UCSD-AML1 (cell line): Measurements from ENCODE around the gene DBH.
"Not testable (repeated sequence)": the region's sequence is repeated elsewhere in the genome, so short reads cannot be mapped to it uniquely, and the experiment has no call there.

Experiments used
- DNase-seq: peaks from one replicate; lab custom pipeline; 2025; ENCODE audit not compliant: unreplicated experiment; lab: John Stamatoyannopoulos, UW

Gene DBH

GRCh38 chr9:133621725-133622267 lies 14.4 kb upstream of the DBH start:
- DNase-seq, result no peak

- DNase-seq, result no peak
These were observed 13.6 kb upstream of the DBH start for GRCh38 chr9:133622555-133622954.

- not testable (repeated sequence) for DNase-seq
These were observed 10.2 kb upstream of the DBH start for GRCh38 chr9:133626008-133626407.

- no peak for DNase-seq
These were observed 8.8 kb upstream of the DBH start for GRCh38 chr9:133627341-133627740.

GRCh38 chr9:133628766-133629165 lies 7.4 kb upstream of the DBH start:
- DNase-seq, result no peak

GRCh38 chr9:133629221-133630110 lies 6.7 kb upstream of the DBH start:
- no peak for DNase-seq

GRCh38 chr9:133631111-133631510 lies 5.1 kb upstream of the DBH start:
- DNase-seq, result no peak

- DNase-seq, result no peak
These were observed 3.1 kb upstream of the DBH start for GRCh38 chr9:133632806-133633680.

- DNase-seq, result no peak
These were observed 2.5 kb upstream of the DBH start for GRCh38 chr9:133633681-133634080.

GRCh38 chr9:133634081-133634691 lies 2.0 kb upstream of the DBH start:
- no peak for DNase-seq

- DNase-seq, result no peak
These were observed 1.1 kb upstream of the DBH start for GRCh38 chr9:133635098-133635497.

- DNase-seq, result no peak
These were observed 739 bp downstream of the DBH start for GRCh38 chr9:133636902-133637301.

- no peak for DNase-seq
These were observed 1.4 kb downstream of the DBH start for GRCh38 chr9:133637451-133638055.

GRCh38 chr9:133638076-133638475 lies 1.9 kb downstream of the DBH start:
- no peak for DNase-seq

GRCh38 chr9:133638711-133639110 lies 2.5 kb downstream of the DBH start:
- no peak for DNase-seq

GRCh38 chr9:133639613-133640012 lies 3.5 kb downstream of the DBH start:
- DNase-seq, result no peak

- DNase-seq, result no peak
These were observed 4.0 kb downstream of the DBH start for GRCh38 chr9:133640160-133640559.

GRCh38 chr9:133640580-133641395 lies 4.6 kb downstream of the DBH start:
- no peak for DNase-seq

GRCh38 chr9:133641396-133641655 lies 5.2 kb downstream of the DBH start:
- no peak for DNase-seq

GRCh38 chr9:133641861-133642595 lies 5.9 kb downstream of the DBH start:
- no peak for DNase-seq
